HG03442 (cell line): ENCODE data around the gene RIPOR2.

Source experiments
- ATAC-seq: cut with Tn5 transposase; IDR thresholded peaks from one replicate; pipeline ENCODE4 v1.9.1; 2021; ENCODE audit warnings: mild to moderate bottlenecking, moderate library complexity; ENCODE audit not compliant: unreplicated experiment

The RIPOR2 gene

GRCh38 chr6:24907919-24908649 lies 27.7 kb downstream of the RIPOR2 start:
- no peak for ATAC-seq

GRCh38 chr6:24906314-24906713 lies 29.4 kb downstream of the RIPOR2 start:
- ATAC-seq: no peak

- ATAC-seq: no peak
Observed at GRCh38 chr6:24905483-24905882, 30.3 kb downstream of the RIPOR2 start.

DNA sequence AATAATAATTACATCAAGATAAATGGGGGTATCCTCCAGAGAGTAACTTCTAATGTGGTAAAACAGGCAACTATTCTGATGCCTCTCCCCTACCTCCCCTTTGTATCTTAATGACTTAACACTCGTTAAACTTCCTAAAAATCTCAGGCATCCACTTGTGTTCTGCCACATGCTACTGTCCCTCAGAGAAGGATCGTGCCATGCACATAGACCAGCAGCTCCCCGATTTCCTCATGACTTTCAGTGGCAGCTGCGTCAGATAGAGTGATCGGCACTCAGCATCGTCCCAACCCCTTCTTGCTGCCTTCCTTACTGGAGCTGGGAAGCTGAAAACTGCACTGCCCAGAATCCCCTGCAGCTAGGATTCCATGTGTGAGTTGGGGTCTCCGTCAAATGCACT lies 32.1 kb downstream of the RIPOR2 start:
- no peak for ATAC-seq

GRCh38 chr6:24902782-24903181 lies 33.0 kb downstream of the RIPOR2 start:
- ATAC-seq: no peak

DNA sequence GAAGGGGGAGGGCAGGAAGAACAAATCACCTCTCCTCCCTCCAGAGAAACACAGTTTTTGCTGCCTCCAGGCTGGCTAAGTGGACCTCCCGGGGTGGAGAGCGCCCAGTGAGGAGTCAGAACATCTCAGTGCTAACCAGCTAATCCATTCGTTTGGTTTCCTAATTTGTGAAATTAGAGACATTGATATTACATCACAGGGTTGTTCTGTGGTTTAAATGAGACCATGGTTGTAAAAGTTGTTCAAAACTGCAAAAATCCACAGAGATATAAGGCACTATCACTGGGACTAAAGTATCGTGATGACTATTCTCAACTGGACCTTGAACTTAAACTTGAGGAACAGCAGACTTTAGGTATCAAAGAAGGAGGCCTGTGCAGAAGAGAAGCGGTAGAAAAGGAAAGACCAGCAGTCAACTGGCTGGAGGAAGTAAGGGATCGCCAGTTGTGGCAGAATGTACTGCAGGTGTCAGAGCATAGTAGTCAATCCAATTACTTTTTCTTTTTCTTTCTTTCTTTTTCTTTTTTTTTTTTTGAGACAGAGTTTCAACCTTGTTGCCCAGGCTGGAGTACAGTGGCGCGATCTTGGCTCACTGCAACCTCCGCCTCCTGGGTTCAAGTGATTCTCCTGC lies 33.9 kb downstream of the RIPOR2 start:
- no peak for ATAC-seq

DNA sequence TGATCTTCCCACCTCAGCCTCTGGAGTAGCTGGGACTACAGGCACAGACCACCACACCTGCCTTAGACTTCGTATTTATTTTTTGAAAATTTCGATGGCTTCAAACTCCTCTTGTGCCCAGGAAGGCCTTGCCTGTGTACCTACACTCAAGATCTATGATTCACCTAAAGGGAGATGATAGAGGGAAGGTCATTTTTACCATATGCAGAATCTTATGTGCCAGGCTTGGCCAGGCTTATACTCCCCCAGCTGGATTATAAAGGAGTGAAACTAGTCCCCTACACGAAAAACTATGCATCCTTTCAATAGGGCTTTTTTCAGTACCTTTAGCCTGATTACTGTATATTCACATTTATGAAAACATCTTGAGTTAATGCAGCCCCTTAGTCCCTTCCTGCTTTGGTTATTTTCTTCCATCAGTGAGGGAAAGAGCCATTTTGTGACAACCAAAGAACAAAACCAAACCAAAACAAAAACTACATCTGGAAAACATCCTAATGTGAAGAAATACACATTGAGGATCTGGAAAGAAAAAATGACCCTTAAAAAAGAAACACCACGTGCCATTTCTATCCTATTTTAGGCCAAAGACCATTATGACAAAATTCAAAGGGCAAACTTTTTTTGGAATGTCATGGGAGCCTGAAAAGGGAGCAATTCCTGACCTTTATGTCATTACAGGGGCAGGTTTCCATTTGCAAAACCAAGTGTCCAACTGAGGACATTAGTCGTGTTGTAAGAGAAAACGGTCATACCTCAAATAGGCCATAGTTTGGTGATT lies 34.7 kb downstream of the RIPOR2 start:
- no peak for ATAC-seq

GRCh38 chr6:24899997-24900325 lies 35.8 kb downstream of the RIPOR2 start:
- peak; percentile 79 for ATAC-seq

GRCh38 chr6:24899136-24899996 lies 36.4 kb downstream of the RIPOR2 start:
- ATAC-seq: no peak

GRCh38 chr6:24898676-24899075 lies 37.1 kb downstream of the RIPOR2 start:
- no peak for ATAC-seq

DNA sequence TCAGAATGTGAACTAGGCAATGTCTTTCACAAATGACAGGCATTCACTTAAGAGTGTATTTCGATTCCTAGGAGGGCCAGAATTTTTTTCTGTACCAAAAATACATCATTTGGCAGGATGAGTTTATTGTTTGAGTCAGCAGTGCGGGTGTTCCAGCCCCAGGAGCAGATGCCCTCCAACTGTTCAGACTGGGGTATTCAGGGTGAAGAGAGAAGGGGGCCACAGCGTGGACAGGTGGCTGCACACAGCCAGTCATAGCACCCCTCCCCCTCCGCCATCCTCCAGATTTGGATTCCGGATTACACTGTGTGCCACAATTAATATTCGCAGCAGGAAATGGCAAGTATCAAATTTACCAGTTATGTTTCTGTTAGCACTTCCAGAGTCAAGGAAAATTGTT lies 38.6 kb downstream of the RIPOR2 start:
- no peak for ATAC-seq

DNA sequence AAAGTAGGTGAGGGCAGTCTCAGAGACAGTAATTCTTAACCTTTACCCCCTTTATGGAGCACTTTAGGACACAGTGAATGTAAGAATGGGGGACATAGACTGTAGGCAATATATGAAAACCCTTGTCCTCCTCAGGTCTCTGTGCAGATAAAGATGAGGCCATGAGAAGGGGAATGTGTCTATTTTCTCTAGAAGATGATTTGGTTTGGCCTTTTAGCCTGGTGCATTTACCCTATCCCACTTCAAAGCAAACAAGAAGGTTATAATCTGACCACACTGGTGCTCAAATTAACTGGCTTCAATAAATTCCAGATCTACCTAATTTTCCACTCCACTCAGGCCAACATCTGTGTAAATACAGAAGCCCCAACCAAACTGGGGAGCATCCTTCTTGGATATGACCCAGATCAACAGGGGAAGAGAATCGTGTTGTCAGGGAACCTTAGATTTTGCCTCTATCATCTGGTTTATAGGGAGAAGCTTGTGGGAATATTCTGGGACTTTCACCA lies 42.4 kb downstream of the RIPOR2 start:
- ATAC-seq: no peak

GRCh38 chr6:24891004-24891403 lies 44.8 kb downstream of the RIPOR2 start:
- no peak for ATAC-seq

GRCh38 chr6:24890471-24890870 lies 45.3 kb downstream of the RIPOR2 start:
- ATAC-seq: no peak

GRCh38 chr6:24888715-24889370 lies 46.9 kb downstream of the RIPOR2 start:
- no peak for ATAC-seq

DNA sequence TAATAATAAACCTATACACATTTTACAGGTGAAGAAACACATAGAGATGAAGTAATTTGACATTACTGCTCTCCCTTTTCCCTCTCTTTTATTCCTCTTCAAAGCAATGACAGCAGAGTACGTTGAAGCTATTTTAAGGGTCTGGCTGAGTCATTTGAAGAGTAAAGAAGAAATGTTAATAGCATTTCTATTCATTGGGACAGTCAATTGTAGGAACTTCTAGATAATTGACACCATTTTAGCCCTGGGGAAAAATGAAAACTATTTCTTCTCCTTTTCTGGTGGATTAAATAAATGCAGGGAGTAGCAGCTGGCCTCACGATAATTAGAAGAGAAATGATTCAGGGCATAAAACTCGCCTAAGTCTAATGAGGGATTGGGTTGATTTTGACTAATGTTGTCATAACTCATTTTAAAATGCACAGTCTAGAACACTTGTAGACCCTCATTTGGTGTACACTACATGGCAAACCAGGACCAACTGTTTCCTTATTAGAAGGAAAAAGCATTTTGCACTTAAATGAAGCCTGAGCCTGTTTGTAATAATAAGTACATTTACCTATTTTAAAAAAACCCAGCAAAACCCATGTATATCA lies 48.1 kb downstream of the RIPOR2 start:
- no peak for ATAC-seq

- ATAC-seq: peak; percentile 69
Observed at GRCh38 chr6:24883618-24884017, 52.1 kb downstream of the RIPOR2 start.

DNA sequence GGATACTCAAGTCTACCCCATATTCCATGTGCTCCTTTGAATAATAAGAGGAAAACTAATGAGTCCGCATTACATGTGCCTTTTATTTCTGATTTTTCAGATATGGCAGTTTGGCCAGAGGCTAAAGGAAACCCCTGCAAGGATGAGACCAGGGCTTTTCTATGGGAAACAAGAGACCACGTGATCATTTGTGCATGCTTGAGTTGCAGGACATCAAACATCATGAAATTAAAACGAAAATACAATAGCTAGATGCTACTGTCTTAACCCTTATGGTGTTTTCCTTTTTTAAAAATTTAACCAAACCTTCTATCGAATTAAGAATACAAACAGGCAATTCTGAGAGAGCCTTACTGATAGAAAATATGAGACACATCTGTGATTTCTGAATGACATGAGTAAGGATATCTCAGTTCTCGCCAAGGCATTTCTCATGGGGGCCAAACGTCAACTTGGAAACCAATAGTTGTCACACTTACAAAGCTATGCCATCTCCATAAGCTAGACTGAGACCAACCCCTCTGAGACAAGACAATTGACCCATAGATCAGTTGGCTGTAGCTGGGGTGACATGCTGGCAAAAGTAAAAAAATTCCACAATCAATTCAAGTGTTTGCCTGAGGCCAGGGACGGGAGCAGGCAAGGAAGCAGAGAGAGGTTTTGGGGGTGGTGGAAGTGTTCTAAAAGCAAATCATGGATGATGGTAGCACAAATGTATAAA lies 52.8 kb downstream of the RIPOR2 start:
- peak; percentile 29 for ATAC-seq

DNA sequence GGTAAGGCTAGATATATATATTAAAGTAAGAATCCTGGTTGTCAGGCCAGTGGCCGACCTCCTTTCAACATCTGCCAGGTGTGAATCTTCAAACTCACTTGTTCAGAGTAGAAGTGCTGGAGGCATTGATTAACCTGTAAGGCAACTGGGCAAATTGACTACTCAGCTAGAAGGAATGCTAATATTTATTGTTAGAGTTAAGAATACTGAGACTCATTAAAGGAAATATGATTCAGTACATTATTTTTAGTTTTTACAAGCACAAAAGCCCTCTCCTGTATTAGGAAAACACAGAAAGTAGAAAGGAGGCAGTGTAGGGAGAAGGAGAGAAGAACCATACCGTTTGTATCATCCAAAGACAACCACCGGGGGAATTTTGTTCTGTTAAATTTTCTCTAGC lies 53.5 kb downstream of the RIPOR2 start:
- no peak for ATAC-seq
